Anterior cingulate cortex (tissue), 58 donors: ENCODE data around the gene MKNK2.

Source experiments
- DNase-seq, 58 donors: peaks; one replicate each; lab custom pipeline; 2025; lab: John Stamatoyannopoulos, UW

MKNK2 gene

DNA sequence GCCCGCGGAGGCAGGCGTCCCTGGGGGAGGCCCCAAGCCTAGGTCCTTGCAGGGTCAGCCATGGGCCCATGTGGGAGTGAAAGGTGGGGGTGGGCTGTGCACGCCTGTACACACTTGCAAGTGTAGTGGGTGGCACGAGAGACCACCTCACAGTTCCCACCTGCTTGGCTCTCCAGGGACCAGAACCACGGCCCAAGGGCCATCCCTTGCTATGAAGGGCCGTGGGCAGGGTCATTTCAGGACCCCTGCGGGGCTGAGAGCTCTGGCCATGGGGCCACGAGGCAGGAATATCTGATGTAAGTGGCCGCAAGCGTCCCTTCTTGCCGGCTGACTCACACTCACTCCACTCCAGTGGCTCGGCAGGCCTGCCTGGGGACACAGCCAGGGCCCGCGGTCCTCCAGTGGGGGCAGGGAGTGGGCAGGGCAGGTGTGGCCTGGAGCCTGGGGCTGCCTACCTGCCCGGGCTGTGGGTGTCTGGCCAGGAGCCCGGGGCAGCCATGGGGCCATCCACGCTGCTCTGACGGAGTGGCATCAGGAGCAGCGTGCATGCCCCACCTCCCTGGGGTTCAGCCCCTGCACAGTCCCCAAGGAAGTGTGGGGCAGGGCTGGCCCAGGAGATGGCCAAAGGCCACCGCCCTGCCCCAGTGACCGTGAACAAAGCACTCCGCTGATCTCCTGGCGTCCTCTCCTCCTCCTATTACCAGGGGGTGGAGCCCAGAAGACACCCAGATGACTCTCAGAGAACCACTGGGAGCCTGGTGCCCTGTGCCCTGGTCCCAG lies 8.6 kb upstream of the MKNK2 start:
- DNase-seq, result peak in 37 of 58 donors; percentile 4 to 81 (median 50)

DNA sequence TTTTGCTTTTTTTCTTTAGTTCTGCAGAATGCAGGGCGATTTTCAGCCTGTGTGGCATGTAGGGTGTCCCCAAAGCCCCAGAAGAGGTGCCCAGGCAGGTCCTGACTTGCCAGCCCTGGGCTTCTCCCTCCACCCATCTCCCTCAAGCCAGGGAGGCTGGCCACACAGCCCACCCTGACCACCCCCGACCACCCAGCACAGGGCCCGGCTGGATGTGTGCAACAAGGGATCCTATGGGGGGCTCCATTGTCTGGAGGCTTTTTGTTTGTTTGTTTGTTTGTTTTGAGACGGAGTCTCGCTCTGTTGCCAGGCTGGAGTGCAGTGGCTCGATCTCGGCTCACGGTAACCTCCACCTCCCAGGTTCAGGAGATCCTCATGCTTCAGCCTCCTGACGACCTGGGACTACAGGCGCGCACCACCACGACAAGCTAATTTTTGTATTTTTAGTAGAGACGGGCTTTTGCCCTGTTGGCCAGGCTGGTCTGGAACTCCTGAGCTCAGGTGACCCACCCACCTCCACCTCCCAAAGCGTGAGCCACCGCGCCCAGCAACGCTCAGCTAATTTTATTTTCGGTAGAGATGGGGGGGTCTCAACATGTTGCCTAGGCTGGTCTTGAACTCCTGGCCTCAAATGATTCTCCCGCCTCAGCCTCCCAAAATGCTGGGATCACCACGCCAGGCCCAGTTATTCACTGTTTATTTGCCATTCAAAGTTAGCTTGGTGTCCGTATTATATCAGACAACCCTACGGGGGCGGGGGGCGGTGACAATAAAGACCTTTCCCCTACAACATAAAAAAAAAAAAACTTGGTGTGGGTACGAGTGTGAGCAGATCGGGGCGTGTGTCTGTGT lies 7.8 kb upstream of the MKNK2 start:
- no peak for DNase-seq

DNA sequence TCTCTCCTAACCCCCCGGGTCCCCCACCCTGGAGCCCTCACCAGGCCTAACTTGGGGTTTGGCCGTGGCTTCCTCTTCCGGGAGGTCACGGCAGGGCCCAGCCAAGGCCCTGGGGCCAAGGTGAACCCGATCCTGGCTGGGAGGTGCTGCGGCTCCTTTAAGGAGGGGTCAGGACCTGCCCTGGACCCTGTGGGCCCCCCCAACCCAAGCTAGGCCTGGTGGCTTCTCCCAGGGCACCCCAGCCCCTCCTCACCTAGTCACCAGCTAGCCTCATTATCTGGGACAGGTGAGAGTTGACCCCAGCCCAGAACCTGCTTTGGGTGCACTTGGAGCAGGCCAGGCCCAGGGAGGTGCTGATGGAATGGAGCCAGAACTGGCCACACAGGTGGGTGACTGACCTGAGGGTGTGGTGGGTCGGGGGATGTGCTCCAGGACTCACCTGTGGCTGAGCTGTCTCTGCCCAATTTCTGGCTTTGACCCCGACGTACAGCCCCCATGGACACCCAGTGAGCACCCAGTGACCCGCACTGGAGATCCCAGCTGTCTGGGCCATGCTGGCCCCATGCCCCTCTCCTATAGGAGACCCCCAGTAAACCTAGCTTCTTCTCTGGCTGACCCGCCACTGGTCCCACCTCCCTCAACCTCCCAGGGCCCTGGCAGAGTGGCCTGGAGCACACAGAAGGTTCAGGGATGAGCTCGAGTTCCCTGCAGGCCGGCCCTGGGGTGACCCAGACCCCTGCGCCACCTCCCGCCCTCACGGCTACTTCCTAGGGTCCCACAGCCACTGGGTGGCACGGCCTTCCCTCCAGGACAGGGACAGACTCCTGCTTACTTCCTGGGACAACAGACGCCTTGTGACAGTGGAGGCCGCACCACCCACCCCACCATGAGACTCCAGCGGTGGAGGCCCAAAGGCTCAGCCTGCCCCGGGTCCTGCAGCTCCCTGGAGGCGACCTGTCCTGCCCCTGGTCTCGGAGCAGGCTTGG lies 6.7 kb upstream of the MKNK2 start:
- DNase-seq, result no peak

DNA sequence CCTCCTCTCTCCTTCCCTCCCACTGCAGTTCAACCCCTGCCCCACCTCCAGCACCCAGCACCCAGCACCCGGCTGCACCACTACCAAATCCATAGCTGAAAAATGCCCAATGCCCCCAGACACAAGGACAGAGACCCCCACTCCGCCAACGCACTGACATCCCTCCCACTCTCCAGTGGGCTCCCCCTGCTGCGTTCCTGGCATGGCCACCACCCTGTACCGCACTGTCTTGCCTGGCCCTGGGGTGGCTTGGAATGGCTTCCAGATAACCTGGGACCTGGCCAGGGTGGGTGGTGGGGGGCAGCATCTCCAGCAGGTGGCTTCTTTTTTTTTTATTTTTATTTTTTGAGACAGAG lies 5.8 kb upstream of the MKNK2 start:
- DNase-seq, result no peak

DNA sequence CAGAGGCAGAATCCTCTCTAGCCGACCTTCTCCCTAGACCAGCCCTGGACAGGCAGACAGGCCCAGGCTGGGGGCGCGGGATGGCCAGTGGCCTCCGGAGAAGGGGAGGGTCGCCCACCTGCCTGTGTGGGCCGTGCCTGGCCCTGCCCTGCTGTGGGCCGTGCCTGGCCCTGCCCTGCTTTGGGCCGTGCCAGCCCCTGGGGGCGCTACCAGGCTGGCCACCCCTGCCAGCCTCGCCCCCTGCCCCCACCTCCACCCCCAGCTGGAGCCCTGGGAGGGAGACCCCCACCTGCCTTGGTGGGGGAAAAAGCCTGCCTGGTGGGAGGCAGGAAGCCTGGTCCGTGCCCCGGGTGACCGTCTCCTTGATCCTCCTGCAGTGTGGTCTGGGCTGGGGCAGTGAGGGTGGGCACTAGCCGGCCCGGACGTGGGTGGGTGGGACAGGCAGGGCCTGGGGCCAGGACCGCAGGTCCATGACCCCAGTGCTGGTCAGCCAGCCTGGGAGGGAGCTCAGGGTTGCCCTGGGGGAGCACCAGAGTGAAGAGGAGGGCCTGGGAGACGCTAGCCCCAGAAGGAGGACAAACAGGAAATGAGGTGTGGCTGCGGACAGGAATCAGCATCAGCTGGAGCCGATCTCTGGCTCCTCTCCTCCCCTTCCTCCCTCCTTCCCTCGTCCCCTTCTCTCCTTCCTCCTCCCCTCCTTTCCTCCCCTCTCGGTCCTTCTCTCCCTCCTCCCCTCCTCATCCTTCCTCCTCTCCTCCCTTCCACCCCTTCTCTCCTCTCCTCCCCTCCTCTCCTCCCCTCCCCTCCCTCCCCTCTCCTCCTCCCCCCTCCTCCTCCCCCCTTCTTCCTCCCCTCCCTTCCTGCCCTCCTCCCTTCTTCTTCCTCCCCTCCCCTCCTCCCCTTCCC lies 5.1 kb upstream of the MKNK2 start:
- peak in 5 of 58 donors; percentile 8 to 60 (median 31) for DNase-seq

DNA sequence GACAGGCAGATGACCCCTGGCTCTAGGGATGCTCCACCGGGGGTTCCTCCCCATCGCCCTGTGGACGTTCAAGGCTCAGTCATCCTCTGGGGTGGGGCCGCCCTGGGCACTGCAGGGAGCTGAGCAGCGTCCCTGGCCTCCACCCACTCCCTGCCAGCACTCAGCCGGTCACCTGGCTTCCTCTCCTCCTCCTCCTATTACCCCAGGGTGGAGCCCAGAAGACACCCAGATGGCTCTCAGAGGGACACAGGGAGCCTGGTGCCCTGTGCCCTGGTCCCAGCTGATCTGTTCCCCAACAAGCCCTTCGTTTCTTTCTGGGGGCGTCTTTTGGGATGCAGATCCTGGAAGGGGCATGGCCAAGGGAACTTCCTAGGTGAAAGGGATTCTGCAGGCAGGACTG lies 3.7 kb upstream of the MKNK2 start:
- no peak for DNase-seq

DNA sequence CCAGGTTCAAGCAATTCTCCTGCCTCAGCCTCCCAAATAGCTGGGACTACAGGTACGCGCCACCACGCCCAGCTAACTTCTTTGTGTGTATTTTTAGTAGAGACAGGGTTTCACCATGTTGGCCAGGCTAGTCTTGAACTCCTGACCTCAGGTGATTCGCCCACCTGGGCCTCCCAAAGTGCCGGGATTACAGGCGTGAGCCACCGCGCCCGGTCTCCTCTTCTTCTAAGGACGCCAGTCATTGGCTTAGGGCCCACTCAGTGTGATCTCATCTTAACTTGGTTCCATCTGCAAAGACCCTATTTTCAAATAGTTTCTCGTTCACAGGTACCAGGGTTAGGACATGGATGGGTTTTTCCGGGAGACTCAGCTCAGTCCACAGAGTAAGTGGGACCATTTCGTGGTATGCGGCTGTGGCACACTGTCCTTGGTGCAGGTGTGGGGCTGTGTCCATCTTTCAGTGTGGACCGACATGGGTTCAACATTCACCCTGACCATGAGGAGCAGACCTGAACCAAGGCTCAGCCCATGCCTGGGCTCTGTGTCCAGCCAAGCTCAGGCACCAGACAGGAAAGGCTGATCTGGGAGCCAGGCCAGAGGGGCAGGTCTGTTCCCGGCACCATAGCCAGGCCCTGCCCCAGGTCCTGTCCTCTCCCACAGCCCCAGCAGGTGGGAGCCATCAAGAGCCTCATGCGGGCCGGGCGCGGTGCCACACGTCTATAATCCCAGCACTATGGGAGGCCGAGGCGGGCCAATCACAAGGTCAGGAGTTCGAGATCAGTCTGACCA lies 2.8 kb upstream of the MKNK2 start:
- DNase-seq, result peak in 13 of 58 donors; percentile 13 to 73 (median 24)

DNA sequence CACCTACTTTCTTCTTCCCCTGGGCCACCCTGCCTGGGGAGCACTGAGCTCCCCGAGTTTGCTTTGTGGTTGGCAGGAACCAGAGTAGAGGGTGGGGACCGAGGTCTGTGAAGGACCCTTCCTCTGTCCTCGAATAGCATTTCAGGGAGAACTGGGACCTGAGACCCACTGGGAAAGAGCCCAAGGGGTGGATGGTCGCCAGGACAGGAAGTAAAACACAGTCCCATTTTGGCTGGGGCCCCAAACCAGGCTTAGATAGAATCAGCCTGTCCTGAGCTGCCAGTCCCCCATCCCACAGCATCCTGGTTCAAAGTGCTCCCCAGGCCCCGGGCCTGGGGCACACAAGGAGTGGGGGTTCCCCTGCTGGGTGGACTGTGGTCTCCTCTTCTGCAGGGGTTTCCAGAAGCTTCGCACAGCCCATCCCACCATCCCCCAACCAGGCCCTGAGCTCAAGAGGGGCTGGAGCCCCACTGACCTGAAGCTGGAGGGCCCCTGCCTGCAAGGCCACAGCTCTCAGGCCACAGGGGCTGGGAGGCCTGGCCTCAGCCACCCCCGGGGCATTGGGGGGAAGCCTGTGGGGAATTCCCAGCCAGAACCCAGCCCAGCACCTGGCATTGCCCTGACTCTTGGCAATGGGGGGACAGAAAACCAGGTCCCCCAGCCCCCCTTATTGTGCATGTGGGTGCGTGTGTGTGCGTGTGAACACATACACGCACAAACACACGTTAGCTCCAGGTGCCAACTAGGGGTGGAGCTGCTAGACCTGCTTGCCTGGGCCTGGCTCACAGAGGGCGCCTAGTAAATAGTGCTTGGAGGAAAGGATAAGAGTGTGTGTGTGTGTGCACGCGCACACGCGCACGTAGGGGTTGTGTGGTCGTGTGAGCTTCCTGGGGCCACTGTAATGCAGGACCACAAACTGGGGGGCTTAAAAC lies 995 bp upstream of the MKNK2 start:
- DNase-seq, result peak in 14 of 58 donors; percentile 10 to 49 (median 36)

DNA sequence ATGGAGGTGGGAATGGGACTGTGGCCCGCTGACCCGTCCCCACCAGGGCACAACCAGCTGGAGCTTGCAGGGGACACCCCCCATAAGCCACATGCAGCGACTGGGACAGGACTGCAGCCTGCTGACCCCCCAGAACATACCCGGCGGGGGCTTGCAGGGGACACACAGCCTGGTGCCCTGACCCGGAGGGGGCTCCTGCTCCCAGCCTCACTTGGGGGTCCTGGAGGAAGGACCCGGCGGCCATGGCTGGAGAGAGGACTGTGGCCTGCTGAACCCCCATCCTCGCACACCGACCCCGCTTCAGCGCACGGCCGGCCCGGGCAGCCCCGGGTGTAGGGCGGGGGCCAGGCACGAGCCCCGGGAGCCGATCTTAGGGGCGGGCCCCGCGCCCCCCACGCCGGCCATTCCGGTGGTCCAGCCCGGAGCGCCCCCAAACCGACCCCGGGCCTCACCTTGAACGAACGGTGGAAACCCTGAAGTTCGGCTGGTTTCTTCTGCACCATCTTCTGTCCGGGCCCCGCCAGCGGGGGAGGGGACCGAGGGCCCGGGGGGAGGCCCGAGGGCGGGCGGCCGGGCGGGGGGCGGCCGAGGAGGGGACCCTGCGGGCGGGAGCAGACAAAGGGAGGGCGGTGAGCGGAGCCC lies 574 bp downstream of the MKNK2 start:
- DNase-seq, result peak in 7 of 58 donors; percentile 43 to 63 (median 60)

DNA sequence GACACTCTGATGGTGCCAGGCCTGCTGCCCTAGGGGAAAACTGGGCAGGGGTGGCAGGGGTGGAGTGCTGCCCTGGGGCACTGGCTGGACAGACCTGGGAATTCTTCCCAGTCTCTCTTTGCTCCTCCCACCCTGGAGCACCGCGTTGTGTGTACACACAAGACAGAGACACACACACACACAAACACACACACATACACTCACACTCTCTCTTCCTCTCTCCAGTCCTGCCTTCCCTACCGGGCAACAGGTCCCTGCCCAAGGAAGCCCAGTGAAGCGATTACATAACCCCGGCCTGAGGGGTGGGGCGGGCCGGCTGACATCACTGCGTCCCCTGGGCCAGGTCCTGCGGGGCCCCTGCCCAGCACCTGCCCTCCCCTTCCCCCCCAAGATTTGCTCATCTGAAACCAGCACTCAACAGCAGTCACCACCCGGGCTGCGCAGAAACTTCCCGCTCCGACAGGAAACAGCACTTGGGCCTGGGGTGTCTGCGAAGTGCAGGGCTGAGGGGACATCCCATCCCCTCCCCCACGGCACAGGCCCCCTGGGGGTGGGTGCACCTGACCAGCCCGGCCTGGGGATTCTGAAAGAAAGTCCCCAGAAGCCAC lies 1.2 kb downstream of the MKNK2 start:
- peak in 54 of 58 donors; percentile 13 to 91 (median 71) for DNase-seq

DNA sequence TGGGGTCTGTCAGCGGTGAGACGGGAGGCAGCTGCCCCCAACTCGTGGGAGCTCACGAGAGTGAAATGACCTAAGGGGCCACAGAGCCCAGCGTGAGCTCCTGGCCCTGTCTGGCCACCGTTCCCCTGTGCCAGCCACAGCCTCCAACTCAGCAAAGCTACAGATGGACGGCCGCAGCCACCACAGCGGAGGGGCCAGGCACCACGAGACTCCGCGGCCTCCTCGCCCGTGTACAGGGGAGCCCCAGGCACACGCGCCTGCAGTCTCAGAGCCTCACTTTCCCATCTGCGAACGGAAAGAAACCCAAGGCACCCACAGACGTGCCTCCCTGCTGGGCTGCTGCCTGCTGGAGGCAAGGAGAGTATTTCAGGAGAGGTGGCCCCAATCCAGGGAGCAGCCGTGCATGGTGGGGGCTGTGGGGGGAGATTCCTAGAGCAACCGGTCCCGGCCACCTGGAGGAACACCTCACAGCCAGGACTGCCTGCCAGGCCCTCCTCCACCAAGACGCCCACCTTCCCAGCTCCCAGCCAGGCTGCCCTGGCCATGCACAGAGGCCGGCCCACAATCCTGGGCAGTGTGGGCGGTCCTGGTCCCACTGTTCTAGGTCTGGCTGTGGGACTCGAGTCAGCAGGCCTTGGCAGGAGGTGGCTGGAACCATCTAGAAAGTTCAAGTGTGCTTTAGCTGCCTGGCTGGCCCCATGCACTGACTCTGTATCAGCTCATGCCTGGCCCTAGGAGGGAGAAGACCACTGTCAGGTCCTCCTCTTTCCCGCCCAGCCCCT lies 1.9 kb downstream of the MKNK2 start:
- peak in 37 of 58 donors; percentile 43 to 91 (median 70) for DNase-seq

DNA sequence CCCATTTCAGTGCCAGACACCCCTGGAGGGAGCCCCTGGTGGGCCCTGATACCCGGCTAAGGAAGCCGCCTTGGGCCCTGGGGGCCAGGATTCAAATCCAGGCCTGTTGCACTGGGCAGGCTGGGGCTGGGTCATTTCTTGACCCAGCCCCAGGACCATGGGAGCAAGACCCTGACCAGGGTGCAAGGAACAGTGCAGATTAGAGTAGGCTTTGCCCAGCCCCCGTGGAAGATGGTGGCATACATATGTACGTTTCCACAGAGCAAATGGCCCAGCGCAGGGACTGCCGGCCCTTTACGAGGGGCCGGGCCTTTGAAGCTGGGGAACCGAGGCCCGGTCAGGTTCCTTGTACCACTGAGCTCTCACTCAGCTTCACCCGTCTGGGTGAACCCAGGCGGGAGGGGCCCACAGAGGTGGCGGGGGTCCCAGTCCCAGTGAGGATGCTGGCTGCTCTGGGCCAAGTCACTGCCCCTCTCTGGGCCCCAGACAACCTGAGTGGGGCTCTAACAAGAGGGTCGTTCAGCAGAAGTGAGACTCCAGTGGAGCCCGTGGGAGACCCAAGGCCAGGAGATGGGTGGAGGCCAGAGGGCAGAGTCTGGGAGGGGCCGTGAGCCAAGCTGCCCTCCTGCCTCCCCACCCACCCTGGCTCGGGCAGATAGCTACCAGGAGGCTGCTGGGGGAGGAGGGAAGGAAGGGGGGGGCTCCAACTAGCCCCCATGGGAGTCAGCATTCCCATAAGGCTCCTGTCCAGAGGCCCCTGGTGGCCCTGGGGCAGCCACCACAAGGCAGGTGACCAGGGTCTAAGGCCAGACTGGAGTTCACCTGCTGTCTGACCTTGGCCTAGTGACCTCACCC lies 2.7 kb downstream of the MKNK2 start:
- no peak for DNase-seq

DNA sequence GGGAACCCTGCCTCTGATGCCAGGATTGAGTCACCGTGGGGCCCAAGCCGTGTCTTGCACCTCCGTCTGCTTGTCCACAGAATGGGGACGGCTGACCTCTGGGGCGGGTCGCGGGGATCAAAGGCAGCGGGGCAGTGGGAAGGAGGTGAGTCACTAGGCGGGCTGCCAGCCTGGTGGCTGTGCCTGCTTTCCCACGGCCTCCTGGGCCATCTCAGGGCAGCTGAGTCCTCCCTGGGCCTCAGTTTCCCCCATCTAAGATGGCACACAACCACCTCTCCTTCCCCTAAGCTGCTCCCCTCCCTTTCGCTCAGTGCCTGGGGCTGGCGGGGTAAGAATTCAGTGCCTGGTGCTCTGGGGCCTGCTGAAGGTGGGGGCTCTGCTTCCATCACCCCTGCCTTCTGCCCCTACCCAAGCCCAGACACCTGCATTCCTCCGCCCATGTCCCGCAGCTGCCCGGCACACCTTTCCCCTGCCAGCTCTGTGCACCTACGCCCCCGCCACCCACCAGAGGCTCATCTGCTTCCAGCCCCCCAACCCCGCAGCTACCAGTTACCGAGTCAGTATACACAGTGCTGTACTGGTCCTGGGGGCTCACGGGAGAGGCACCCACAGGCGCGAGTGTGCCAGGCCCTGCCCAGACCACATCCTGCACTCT lies 3.5 kb downstream of the MKNK2 start:
- peak in 4 of 58 donors; percentile 13 to 57 (median 49) for DNase-seq

DNA sequence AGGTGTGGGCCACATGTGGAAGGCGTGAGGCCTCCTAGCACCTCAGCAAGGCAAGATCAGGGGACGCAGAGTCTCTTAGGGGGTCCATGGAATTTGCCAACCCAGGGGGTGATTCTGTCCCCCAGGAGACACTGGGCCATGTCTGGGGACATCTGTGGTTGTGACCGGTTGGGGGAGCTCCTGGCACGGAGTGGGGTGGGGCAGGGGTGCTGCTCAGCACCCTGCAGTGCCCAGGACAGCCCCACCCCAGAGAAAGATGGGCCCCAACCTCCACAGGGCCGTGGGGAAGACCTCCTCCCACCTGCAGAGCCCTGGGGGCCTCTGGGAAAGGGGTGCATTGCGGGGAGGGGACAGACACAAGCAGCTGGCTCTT lies 4.0 kb downstream of the MKNK2 start:
- no peak for DNase-seq
